CD4-positive, alpha-beta memory T cell (primary cell): ENCODE measurements around the gene PTPRD. TPM values are rescaled to one million over a fixed set of nuclear protein-coding genes. Genes with fewer than 3 reads are reported as not detected.

ENCODE experiments used
- CTCF ChIA-PET: fragments of 350-600 bp; sonication (Branson Sonifier 250); formaldehyde crosslinking; loops from one replicate; lab custom pipeline; 2021; ENCODE audit warnings: inconsistent platforms; ENCODE audit not compliant: partially characterized antibody; lab: Charles Lee
- POLR2A ChIA-PET: fragments of 350-600 bp; sonication (Branson Sonifier 250); formaldehyde crosslinking; loops from one replicate; lab custom pipeline; 2021; ENCODE audit not compliant: partially characterized antibody; lab: Charles Lee
- DNase-seq, 5 donors: peaks; one replicate each; pipeline versions ENCODE4 v3.0.0 to v3.0.0-alpha.2; 2020 to 2022; ENCODE audit warnings: mixed read lengths in 1 of 5
- H3K27ac ChIP-seq: one replicate; pipeline ENCODE4 v1.7.0; 2013; ENCODE audit warnings: low read depth, low read length
- H3K27me3 ChIP-seq: 2 replicates; pipeline ENCODE4 v1.7.0; 2013; ENCODE audit warnings: mild to moderate bottlenecking, low read length, moderate library complexity; ENCODE audit not compliant: insufficient read depth
- H3K36me3 ChIP-seq: 2 replicates; pipeline ENCODE4 v1.7.0; 2013; ENCODE audit warnings: mild to moderate bottlenecking, low read length, moderate library complexity; ENCODE audit not compliant: insufficient read depth
- H3K4me1 ChIP-seq: 2 replicates; pipeline ENCODE4 v1.7.0; 2013; ENCODE audit warnings: mild to moderate bottlenecking, low read length, moderate library complexity; ENCODE audit not compliant: insufficient read depth
- H3K4me3 ChIP-seq, 2 donors: one replicate each; pipeline ENCODE4 v1.7.0; 2013; ENCODE audit warnings: low read length in 2 of 2, mild to moderate bottlenecking in 1 of 2
- H3K9me3 ChIP-seq, 2 donors: one replicate each; pipeline ENCODE4 v1.7.0; 2013; ENCODE audit warnings: low read length in 2 of 2, control low read depth in 1 of 2; ENCODE audit not compliant: control insufficient read depth in 1 of 2
- H3K27ac Mint-ChIP-seq, 7 donors: one replicate each; pipeline ENCODE4 v1.8.0; 2020 to 2021; ENCODE audit warnings: mixed read lengths in 7 of 7, mild to moderate bottlenecking in 6 of 7, inconsistent platforms in 3 of 7, moderate library complexity in 3 of 7
- H3K27me3 Mint-ChIP-seq, 2 donors: one replicate each; pipeline ENCODE4 v1.8.0; 2020 to 2021; ENCODE audit warnings: mixed read lengths in 2 of 2
- H3K36me3 Mint-ChIP-seq, 2 donors: one replicate each; pipeline ENCODE4 v1.8.0; 2020 to 2021; ENCODE audit warnings: mixed read lengths in 2 of 2, inconsistent platforms in 1 of 2, mild to moderate bottlenecking in 1 of 2
- H3K4me1 Mint-ChIP-seq, 4 donors: one replicate each; pipeline ENCODE4 v1.8.0; 2020 to 2021; ENCODE audit warnings: mixed read lengths in 4 of 4, mild to moderate bottlenecking in 1 of 4
- H3K4me3 Mint-ChIP-seq, 8 donors: one replicate each; pipeline ENCODE4 v1.8.0; 2020 to 2021; ENCODE audit warnings: mixed read lengths in 8 of 8, mild to moderate bottlenecking in 7 of 8, moderate library complexity in 6 of 8, inconsistent platforms in 3 of 8
- H3K9me3 Mint-ChIP-seq, 8 donors: one replicate each; pipeline ENCODE4 v1.8.0; 2020 to 2021; ENCODE audit warnings: mixed read lengths in 8 of 8, mild to moderate bottlenecking in 5 of 8, inconsistent platforms in 3 of 8, moderate library complexity in 1 of 8
- intact Hi-C: fragments of 100-400 bp; cut with micrococcal nuclease; formaldehyde crosslinking; loops from one replicate; pipeline ENCODE4 v1.15.1; 2023
- polyA plus RNA-seq, 2 donors: library from polyadenylated mRNA; unstranded; fragments of 300-500 nt; fragmentation: Illumina TruSeq; gene quantifications; one replicate each; pipeline ENCODE4 v1.2.3, GENCODE V29; 2021
- total RNA-seq, 2 experiments: library from RNA; stranded (reverse); gene quantifications; one replicate each; pipeline ENCODE4 v1.2.3, GENCODE V29; 2021

PTPRD gene
- total and polyA plus RNA-seq, 4 experiments from 2014 or later = not detected

- no peaks in the 10 kb centered on the region for H3K4me1 ChIP-seq
- Mint-ChIP-seq H3K4me3 (no peak overlapping the region), H3K27me3 (no peaks in the 10 kb centered on the region), H3K4me1 (no peaks in the 10 kb centered on the region), H3K36me3 (no peaks in the 10 kb centered on the region), H3K27ac (no peak overlapping the region), H3K9me3 (peaks cover 0 to 8% (median 2%) of the 10 kb centered on the region in 8 donors)
- H3K27ac ChIP-seq = no peak overlapping the region
- intact Hi-C loops = no loop called here
- DNase-seq = no peak
- no peaks in the 10 kb centered on the region for H3K27me3 ChIP-seq
- ChIA-PET CTCF (no interaction called here), POLR2A (no interaction called here)
- no peaks in the 10 kb centered on the region for H3K36me3 ChIP-seq
- no peaks in the 10 kb centered on the region for H3K9me3 ChIP-seq
- H3K4me3 ChIP-seq = no peak overlapping the region
These were observed 374.7 kb downstream of the PTPRD start for GRCh38 chr9:10238087-10238486.

- H3K27ac Mint-ChIP-seq = no peak overlapping the region
- ChIA-PET CTCF (no interaction called here), POLR2A (no interaction called here)
- Histone ChIP-seq H3K27me3 (no peaks in the 10 kb centered on the region), H3K9me3 (no peaks in the 10 kb centered on the region), H3K4me3 (no peak overlapping the region), H3K27ac (no peak overlapping the region), H3K4me1 (no peaks in the 10 kb centered on the region), H3K36me3 (no peaks in the 10 kb centered on the region)
- intact Hi-C loops = no loop called here
- no peak for DNase-seq
- peaks cover 0 to 8% (median 2%) of the 10 kb centered on the region in 8 donors for H3K9me3 Mint-ChIP-seq
- H3K36me3 Mint-ChIP-seq = no peaks in the 10 kb centered on the region
- no peaks in the 10 kb centered on the region for H3K4me1 Mint-ChIP-seq
- H3K27me3 Mint-ChIP-seq = no peaks in the 10 kb centered on the region
- H3K4me3 Mint-ChIP-seq = no peak overlapping the region
These were observed 375.2 kb downstream of the PTPRD start for GRCh38 chr9:10237584-10237983.

GRCh38 chr9:10236161-10236560 lies 376.6 kb downstream of the PTPRD start:
- Histone ChIP-seq H3K27ac (no peak overlapping the region), H3K27me3 (no peaks in the 10 kb centered on the region), H3K9me3 (no peaks in the 10 kb centered on the region), H3K36me3 (no peaks in the 10 kb centered on the region), H3K4me1 (no peaks in the 10 kb centered on the region), H3K4me3 (no peak overlapping the region)
- Mint-ChIP-seq H3K9me3 (peaks cover under 1 to 10% (median 3%) of the 10 kb centered on the region in 8 donors), H3K36me3 (no peaks in the 10 kb centered on the region), H3K4me3 (no peak overlapping the region), H3K4me1 (no peaks in the 10 kb centered on the region), H3K27ac (no peak overlapping the region), H3K27me3 (no peaks in the 10 kb centered on the region)
- intact Hi-C loops = no loop called here
- ChIA-PET POLR2A (no interaction called here), CTCF (no interaction called here)
- DNase-seq = no peak

- CTCF ChIA-PET = no interaction called here
- intact Hi-C loops = no loop called here
- no peaks in the 10 kb centered on the region for H3K36me3 Mint-ChIP-seq
- Histone ChIP-seq H3K27me3 (no peaks in the 10 kb centered on the region), H3K9me3 (no peaks in the 10 kb centered on the region), H3K27ac (no peak overlapping the region), H3K36me3 (no peaks in the 10 kb centered on the region), H3K4me3 (no peak overlapping the region), H3K4me1 (no peaks in the 10 kb centered on the region)
- H3K4me3 Mint-ChIP-seq = no peak overlapping the region
- DNase-seq = no peak
- peaks cover 2 to 13% (median 5%) of the 10 kb centered on the region in 8 donors for H3K9me3 Mint-ChIP-seq
- POLR2A ChIA-PET = no interaction called here
- no peaks in the 10 kb centered on the region for H3K4me1 Mint-ChIP-seq
- no peaks in the 10 kb centered on the region for H3K27me3 Mint-ChIP-seq
- no peak overlapping the region for H3K27ac Mint-ChIP-seq
These were observed 377.4 kb downstream of the PTPRD start for GRCh38 chr9:10235376-10235775.

- intact Hi-C loops = no loop called here
- H3K9me3 Mint-ChIP-seq = peaks cover under 1 to 12% (median 5%) of the 10 kb centered on the region in 8 donors
- ChIA-PET CTCF (no interaction called here), POLR2A (no interaction called here)
- H3K27me3 Mint-ChIP-seq = no peaks in the 10 kb centered on the region
- Histone ChIP-seq H3K36me3 (no peaks in the 10 kb centered on the region), H3K4me3 (no peak overlapping the region), H3K27ac (no peak overlapping the region), H3K9me3 (no peaks in the 10 kb centered on the region), H3K27me3 (no peaks in the 10 kb centered on the region), H3K4me1 (no peaks in the 10 kb centered on the region)
- DNase-seq = no peak
- no peaks in the 10 kb centered on the region for H3K36me3 Mint-ChIP-seq
- no peak overlapping the region for H3K27ac Mint-ChIP-seq
- no peaks in the 10 kb centered on the region for H3K4me1 Mint-ChIP-seq
- no peak overlapping the region for H3K4me3 Mint-ChIP-seq
These were observed 380.4 kb downstream of the PTPRD start for GRCh38 chr9:10232352-10232930.

- Mint-ChIP-seq H3K27ac (no peak overlapping the region), H3K4me3 (no peak overlapping the region), H3K4me1 (no peaks in the 10 kb centered on the region), H3K9me3 (peaks cover 0 to 19% (median 8%) of the 10 kb centered on the region in 8 donors), H3K27me3 (no peaks in the 10 kb centered on the region), H3K36me3 (no peaks in the 10 kb centered on the region)
- intact Hi-C loops = no loop called here
- Histone ChIP-seq H3K4me1 (no peaks in the 10 kb centered on the region), H3K9me3 (peaks cover 0 to 3% of the 10 kb centered on the region in 2 donors), H3K27me3 (no peaks in the 10 kb centered on the region), H3K36me3 (no peaks in the 10 kb centered on the region), H3K4me3 (no peak overlapping the region), H3K27ac (no peak overlapping the region)
- POLR2A ChIA-PET = no interaction called here
- no peak for DNase-seq
- CTCF ChIA-PET = no interaction called here
These were observed 382.3 kb downstream of the PTPRD start for GRCh38 chr9:10230512-10230911.

GRCh38 chr9:10228082-10228481 lies 384.7 kb downstream of the PTPRD start:
- H3K27ac ChIP-seq = no peak overlapping the region
- H3K27ac Mint-ChIP-seq = no peak overlapping the region
- H3K4me1 Mint-ChIP-seq = no peaks in the 10 kb centered on the region
- no peak for DNase-seq
- ChIA-PET CTCF (no interaction called here), POLR2A (no interaction called here)
- H3K36me3 ChIP-seq = no peaks in the 10 kb centered on the region
- H3K27me3 ChIP-seq = no peaks in the 10 kb centered on the region
- H3K4me3 ChIP-seq = no peak overlapping the region
- no peaks in the 10 kb centered on the region for H3K4me1 ChIP-seq
- intact Hi-C loops = no loop called here
- peaks cover 0 to 19% (median 8%) of the 10 kb centered on the region in 8 donors for H3K9me3 Mint-ChIP-seq
- no peaks in the 10 kb centered on the region for H3K27me3 Mint-ChIP-seq
- no peaks in the 10 kb centered on the region for H3K36me3 Mint-ChIP-seq
- no peak overlapping the region for H3K4me3 Mint-ChIP-seq
- peaks cover 0 to 3% of the 10 kb centered on the region in 2 donors for H3K9me3 ChIP-seq
